Stomach (tissue), 9 donors: ENCODE measurements around the gene R3HDM2. TPM values are rescaled to one million over a fixed set of nuclear protein-coding genes. Genes with fewer than 3 reads are reported as not detected.

ENCODE experiments used
- DNase-seq, 2 donors: peaks; one replicate each; pipeline versions ENCODE4 v3.0.0 to v3.0.0-alpha.2; 2013 to 2019
- H3K27ac ChIP-seq, 5 donors: fragments of 200-600 bp in 4 of 5; sonication (generic) in 4 of 5; one replicate each; pipeline ENCODE4 v1.5.1; 2013 to 2019; ENCODE audit warnings: mild to moderate bottlenecking in 1 of 5, moderate library complexity in 1 of 5
- H3K27me3 ChIP-seq, 3 donors: fragments of 200-600 bp; sonication (generic); one replicate each; pipeline ENCODE4 v1.5.1; 2017 to 2019; ENCODE audit warnings: mixed run types in 1 of 3
- H3K36me3 ChIP-seq, 4 donors: fragments of 200-600 bp; sonication (generic); 1 replicate in 3 of 4; 2 replicates in 1 of 4; pipeline ENCODE4 v1.5.1; 2016 to 2019
- H3K4me1 ChIP-seq, 4 donors: fragments of 200-600 bp; sonication (generic); one replicate each; pipeline ENCODE4 v1.5.1; 2016 to 2019
- H3K4me3 ChIP-seq, 4 donors: fragments of 200-600 bp; sonication (generic) in 3 of 4; one replicate each; pipeline ENCODE4 v1.5.1; 2016 to 2019; ENCODE audit warnings: mild to moderate bottlenecking in 1 of 4
- H3K9me3 ChIP-seq, 4 donors: fragments of 200-600 bp; sonication (generic); one replicate each; pipeline ENCODE4 v1.5.1; 2016 to 2019
- CTCF ChIP-seq, 7 experiments: fragments of 450-650 bp in 4 of 7; fragments of 200-600 bp in 3 of 7; sonication (generic) in 3 of 7; IDR thresholded peaks; one replicate each; pipeline ENCODE4 v1.5.1; 2016 to 2019; ENCODE audit warnings: antibody characterized with exemption in 7 of 7, control low read depth in 2 of 7, mild to moderate bottlenecking in 1 of 7
- EP300 ChIP-seq: sonication (generic); formaldehyde crosslinking; IDR thresholded peaks from one replicate; pipeline ENCODE4 v1.6.1; 2017; ENCODE audit warnings: antibody characterized with exemption
- POLR2A ChIP-seq, 4 donors: fragments of 450-650 bp; IDR thresholded peaks; one replicate each; pipeline ENCODE4 v1.6.1; 2016; ENCODE audit warnings: antibody characterized with exemption in 4 of 4, control low read depth in 2 of 4, mild to moderate bottlenecking in 1 of 4, moderate library complexity in 1 of 4
- POLR2AphosphoS5 ChIP-seq, 3 donors: sonication (generic); formaldehyde crosslinking; IDR thresholded peaks; one replicate each; pipeline ENCODE4 v1.6.1; 2016; ENCODE audit warnings: antibody characterized with exemption in 3 of 3
- WGBS, 5 donors: extraction: QIAGEN DNeasy Blood & Tissue Kit in 3 of 5; methylation state at CpG; one replicate each; pipeline versions ENCODE4 v1.1.5 to v1.1.7; 2013 to 2018; 5-methylcytosine and 5-hydroxymethylcytosine counted together
- intact Hi-C: fragments of 100-400 bp; cut with DNase I; formaldehyde crosslinking; loops from one replicate; pipeline ENCODE4 v1.15.1; 2023; ENCODE audit warnings: low total_unique reads
- polyA plus RNA-seq, 3 donors: library from polyadenylated mRNA; stranded (reverse); fragments of 200-250 nt; gene quantifications; one replicate each; pipeline ENCODE4 v1.2.3, GENCODE V29; 2013
- total RNA-seq, 5 donors: library from RNA; depleted of rRNA; stranded (reverse); fragments of >200 nt; gene quantifications; one replicate each; pipeline versions ENCODE4 v1.1.0 to v1.2.3, GENCODE V29; 2014 to 2016
- donor health status: healthy with polysubstance abuse.
- donor health status: Bipolar disorder and iron deficiency.
- donor health status: healthy.

The R3HDM2 gene
- total and polyA plus RNA-seq, 8 donors, result 12.4 to 64.3 (median 24.5) TPM

DNA sequence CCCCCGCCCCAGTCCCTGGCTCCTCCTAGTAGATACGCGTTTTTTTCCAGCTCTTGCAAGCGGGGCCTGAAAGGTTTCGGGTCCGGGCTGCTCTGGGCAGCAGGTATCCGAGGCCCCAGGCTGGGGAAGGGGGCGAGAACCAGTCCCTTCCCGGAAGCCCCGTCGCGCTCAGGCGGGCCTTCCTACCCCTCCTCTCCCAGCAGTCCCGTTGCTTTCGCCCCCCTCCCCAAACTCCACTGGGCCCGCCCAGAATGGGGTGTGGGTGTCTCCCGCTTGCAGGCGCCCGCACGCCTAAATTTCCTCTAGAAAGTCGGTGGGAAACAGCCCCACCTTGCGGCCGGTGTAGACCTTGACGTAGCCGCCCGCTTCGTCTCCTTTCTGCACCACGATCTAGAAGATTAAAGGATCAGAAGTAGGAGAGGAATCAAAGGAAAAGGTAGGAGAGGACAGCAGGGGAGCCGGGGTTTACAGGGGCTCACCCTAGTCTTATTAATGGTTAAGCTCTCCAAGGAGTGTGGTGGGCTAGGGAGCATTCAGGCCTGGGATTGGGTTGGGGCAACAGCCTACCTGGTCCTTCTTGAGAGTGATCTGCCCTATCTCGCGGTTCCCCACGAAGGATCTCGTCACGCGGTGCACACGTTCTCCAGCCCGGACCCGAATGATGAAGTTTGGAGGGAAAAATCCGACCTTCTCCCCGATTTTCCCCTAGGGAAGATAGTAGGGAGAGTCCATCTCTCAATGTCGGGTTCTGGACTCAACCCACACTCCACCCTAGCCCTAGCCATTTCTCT lies 187.1 kb downstream of the R3HDM2 start:
- intact Hi-C loops, result no loop called here
- WGBS, 5 donors, result 5 to 11% (median 7%) methylated on average over 39 to 41 of the region's 41 CpGs
- H3K4me1 ChIP-seq, result peaks cover 46 to 56% (median 54%) of the 10 kb centered on the region in 4 donors

DNA sequence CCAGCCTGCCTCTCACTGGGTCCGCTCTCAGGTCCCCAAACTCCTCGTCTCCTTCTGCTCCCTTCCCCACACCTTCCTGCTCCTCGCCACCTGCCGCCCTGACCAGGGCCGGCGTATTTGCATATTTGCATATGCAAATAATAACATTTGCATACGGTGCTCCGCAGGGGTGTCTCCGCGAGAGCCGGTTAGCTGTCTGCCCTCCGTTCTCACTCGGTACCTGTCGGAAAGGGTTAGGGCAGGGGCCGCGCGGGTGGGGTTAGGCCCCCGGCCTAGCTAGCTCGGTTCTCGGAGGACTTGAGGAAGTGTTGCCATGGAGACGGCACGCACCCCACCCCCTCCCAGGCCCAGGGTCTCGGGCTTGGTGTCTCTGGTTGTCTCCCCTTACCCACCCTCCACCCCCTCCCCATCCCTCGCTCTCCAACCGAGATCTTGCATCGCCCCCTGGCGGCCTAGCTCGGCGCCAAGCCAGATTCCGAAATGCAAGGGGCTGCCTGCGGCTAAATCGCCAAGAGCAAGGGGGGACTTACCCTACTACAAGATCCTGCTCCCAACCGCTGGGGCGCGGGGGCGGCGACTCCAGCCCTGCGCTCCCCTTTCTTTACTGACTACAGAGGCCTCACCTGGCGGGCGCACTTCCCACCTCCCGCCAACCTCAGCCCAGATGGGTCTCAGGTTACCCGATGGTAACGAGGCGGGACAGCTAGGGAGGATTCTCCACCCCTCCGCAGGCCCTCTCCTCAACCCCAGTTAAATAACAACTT lies 188.0 kb downstream of the R3HDM2 start:
- 1 to 3% (median 3%) methylated on average over 26 to 45 of the region's 45 CpGs for WGBS, 5 donors
- peaks cover 54 to 65% (median 63%) of the 10 kb centered on the region in 4 donors for H3K4me1 ChIP-seq
- intact Hi-C loops, result no loop called here
- peaks cover 24 to 77% (median 58%) of the 10 kb centered on the region in 3 donors for H3K27me3 ChIP-seq
- peak; percentile 63 to 88 for DNase-seq
- H3K4me3 ChIP-seq, result peak overlapping the region; percentile 22 to 53 (median 38)
- TF ChIP-seq EP300 (no peak), CTCF (IDR thresholded peaks at IDR 0.05) (peak in 5 of 7 experiments; percentile 17 to 72 (median 42))
- no peaks in the 10 kb centered on the region for H3K9me3 ChIP-seq
- peak overlapping the region in 1 of 5 donors; percentile 14 for H3K27ac ChIP-seq
- H3K36me3 ChIP-seq, result no peaks in the 10 kb centered on the region

More for the DNA sequence above, 187.1 kb downstream of the R3HDM2 start:
- H3K27me3 ChIP-seq, result peaks cover 24 to 69% (median 49%) of the 10 kb centered on the region in 3 donors
- TF ChIP-seq POLR2AphosphoS5 (IDR thresholded peaks at IDR 0.05) (no peak), CTCF (IDR thresholded peaks at IDR 0.05) (peak in 5 of 7 experiments; percentile 54 to 69 (median 64))
- no peak overlapping the region for H3K27ac ChIP-seq
- peak overlapping the region; percentile 22 to 53 (median 38) for H3K4me3 ChIP-seq
- H3K9me3 ChIP-seq, result no peaks in the 10 kb centered on the region
- DNase-seq, result peak; percentile 85 to 89
- H3K36me3 ChIP-seq, result no peaks in the 10 kb centered on the region

DNA sequence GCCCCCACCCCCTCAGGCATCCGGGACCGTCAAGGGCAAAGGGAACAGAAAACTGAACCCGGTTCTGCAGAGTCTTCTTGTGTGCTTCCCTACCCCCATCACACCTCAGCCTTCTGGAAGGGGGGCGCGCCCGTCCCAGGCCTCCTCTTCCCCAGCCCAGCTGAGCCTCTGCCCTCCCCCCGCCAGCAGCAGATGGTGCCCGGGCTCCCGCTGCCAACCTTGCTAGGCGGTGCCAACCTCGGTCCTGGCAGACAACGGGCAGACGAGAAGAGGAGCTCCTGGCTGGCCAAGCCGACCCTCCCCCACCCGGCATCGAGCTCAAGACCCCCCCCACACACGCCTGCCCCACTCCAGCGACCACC lies 188.5 kb downstream of the R3HDM2 start:
- H3K27ac ChIP-seq, result peak overlapping the region in 1 of 5 donors; percentile 14
- no peak for TF ChIP-seq POLR2AphosphoS5 (IDR thresholded peaks at IDR 0.05)
- no peak for TF ChIP-seq POLR2A (IDR thresholded peaks at IDR 0.05)
- TF ChIP-seq CTCF (IDR thresholded peaks at IDR 0.05), result no peak
- TF ChIP-seq EP300, result no peak

More for the DNA sequence above, 188.5 kb downstream of the R3HDM2 start:
- no peaks in the 10 kb centered on the region for H3K9me3 ChIP-seq
- intact Hi-C loops, result no loop called here
- no peaks in the 10 kb centered on the region for H3K36me3 ChIP-seq
- peak; percentile 58 to 70 for DNase-seq
- 0 to 2% (median 1%) methylated on average over 6 to 18 of the region's 18 CpGs for whole genome bisulfite sequencing, 5 donors
- H3K27me3 ChIP-seq, result peaks cover 24 to 83% (median 63%) of the 10 kb centered on the region in 3 donors
- H3K4me1 ChIP-seq, result peaks cover 59 to 70% (median 69%) of the 10 kb centered on the region in 4 donors
- peak overlapping the region; percentile 22 to 53 (median 38) for H3K4me3 ChIP-seq
